Neural progenitor cell (in vitro differentiated cells): ENCODE measurements around the gene CAAP1.

Source experiments
- EZH2phosphoT487 ChIP-seq: fragments of 200-600 bp; sonication (generic); IDR thresholded peaks from 2 replicates; pipeline ENCODE4 v1.6.1; 2017; ENCODE audit warnings: antibody characterized with exemption
- TF ChIP-seq, protein P1 (sequence below): fragments of 200-600 bp; sonication (generic); IDR thresholded peaks from 2 replicates; pipeline ENCODE4 v1.5.1; 2017; ENCODE audit warnings: antibody characterized with exemption, mild to moderate bottlenecking

DNA sequence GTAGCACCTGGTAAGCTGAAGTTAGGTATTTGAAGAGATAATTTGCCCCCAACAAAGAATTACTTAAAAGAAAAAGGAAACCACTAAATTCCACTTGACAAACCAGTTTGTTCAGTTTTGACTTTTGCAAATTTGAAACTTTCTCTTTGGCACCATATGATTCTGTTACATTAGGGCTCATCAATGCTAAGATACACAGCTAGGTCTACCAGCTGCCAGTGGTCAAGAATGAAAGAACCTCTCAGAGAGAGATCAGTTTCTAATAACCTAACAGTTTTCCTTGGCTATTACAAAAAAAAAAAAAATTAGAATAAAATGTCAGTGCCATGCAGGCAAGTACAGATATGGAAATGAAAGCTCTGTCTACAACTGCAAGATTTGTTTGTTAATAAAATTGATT is 92.3 kb downstream of the CAAP1 start:
- TF ChIP-seq, protein P1, sequence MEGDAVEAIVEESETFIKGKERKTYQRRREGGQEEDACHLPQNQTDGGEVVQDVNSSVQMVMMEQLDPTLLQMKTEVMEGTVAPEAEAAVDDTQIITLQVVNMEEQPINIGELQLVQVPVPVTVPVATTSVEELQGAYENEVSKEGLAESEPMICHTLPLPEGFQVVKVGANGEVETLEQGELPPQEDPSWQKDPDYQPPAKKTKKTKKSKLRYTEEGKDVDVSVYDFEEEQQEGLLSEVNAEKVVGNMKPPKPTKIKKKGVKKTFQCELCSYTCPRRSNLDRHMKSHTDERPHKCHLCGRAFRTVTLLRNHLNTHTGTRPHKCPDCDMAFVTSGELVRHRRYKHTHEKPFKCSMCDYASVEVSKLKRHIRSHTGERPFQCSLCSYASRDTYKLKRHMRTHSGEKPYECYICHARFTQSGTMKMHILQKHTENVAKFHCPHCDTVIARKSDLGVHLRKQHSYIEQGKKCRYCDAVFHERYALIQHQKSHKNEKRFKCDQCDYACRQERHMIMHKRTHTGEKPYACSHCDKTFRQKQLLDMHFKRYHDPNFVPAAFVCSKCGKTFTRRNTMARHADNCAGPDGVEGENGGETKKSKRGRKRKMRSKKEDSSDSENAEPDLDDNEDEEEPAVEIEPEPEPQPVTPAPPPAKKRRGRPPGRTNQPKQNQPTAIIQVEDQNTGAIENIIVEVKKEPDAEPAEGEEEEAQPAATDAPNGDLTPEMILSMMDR: no peak
- TF ChIP-seq EZH2phosphoT487: no peak
